Measurements from ENCODE around the gene ITPRIPL2.

ITPRIPL2 gene

DNA sequence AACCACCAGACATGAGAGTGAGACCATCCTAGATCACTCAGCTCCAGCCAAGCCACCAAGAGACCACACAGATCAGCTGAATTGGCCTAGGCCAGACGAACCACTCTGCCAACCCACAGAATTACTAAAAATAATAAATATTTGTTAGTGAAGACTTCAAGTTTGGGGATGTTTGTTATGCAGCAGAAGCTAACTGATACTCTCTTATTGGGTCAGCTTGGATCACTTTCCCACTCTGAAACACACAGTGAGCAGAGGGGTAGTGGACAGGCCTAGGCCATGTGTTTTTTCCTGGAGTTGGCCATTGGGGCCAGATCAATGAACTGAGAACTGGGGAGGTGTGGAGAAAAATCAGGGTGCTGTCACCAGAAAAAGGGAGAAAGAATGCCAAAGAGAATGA, 15.6 kb upstream of the ITPRIPL2 start:
- ChIA-PET POLR2A (no interaction called here), CTCF (interaction anchor here (4.6 kb wide), 1 partner anchor 12 kb away, joined by 41 read pairs; no protein-coding TSS in a partner anchor)
- H3K4me3 ChIP-seq (ENCODE audit: low read depth, low read length) = no peak overlapping the region
- TF ChIP-seq, protein P1, sequence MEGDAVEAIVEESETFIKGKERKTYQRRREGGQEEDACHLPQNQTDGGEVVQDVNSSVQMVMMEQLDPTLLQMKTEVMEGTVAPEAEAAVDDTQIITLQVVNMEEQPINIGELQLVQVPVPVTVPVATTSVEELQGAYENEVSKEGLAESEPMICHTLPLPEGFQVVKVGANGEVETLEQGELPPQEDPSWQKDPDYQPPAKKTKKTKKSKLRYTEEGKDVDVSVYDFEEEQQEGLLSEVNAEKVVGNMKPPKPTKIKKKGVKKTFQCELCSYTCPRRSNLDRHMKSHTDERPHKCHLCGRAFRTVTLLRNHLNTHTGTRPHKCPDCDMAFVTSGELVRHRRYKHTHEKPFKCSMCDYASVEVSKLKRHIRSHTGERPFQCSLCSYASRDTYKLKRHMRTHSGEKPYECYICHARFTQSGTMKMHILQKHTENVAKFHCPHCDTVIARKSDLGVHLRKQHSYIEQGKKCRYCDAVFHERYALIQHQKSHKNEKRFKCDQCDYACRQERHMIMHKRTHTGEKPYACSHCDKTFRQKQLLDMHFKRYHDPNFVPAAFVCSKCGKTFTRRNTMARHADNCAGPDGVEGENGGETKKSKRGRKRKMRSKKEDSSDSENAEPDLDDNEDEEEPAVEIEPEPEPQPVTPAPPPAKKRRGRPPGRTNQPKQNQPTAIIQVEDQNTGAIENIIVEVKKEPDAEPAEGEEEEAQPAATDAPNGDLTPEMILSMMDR (IDR thresholded peaks at IDR 0.05; ENCODE audit: insufficient read depth, low read length, missing control alignments) = no peak
- DNase-seq (ENCODE audit: low read depth, low spot score) = no peak

DNA sequence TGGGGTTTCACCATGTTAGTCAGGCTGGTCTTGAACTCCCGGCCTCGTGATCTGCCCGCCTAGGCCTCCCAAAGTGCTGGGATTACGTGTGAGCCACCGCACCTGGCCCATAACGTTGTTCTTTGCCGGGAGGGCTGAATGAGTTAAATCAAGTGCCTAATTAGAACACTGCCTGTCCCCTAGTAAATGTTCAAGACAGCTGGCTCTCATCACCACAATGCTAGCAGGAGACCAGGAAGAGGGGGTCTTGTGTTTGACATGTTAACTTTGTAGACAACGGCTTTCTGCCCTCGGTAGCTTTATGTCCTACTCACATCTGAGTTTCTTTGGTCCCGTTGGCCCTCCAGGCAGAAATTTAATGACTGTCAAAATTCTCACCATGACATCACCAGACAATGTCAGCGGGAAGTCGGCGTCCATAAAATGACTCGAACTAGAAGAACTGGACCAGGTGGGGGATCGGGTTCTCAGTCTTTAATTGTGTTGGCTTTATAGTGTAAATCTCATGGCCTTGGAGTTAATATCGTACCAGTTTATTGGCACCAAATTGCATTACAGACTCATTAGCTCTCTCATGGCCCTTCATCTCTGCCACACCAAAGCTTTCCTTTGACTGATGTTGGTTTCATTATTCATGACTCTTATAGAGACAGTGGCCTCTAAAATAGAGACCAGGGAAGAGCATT, 11.4 kb upstream of the ITPRIPL2 start:
- TF ChIP-seq, protein P1 (IDR thresholded peaks at IDR 0.05; ENCODE audit: insufficient read depth, low read length, missing control alignments) = no peak
- no peak for DNase-seq (ENCODE audit: low read depth, low spot score)
- no peak overlapping the region for H3K4me3 ChIP-seq (ENCODE audit: low read depth, low read length)
- POLR2A ChIA-PET = interaction anchor here (0.6 kb wide), 1 partner anchor 48 kb away, joined by 3 read pairs; no protein-coding TSS in a partner anchor
- CTCF ChIA-PET = interaction anchor here (1.6 kb wide), 1 partner anchor 16 kb away, joined by 7 read pairs; no protein-coding TSS in a partner anchor

DNA sequence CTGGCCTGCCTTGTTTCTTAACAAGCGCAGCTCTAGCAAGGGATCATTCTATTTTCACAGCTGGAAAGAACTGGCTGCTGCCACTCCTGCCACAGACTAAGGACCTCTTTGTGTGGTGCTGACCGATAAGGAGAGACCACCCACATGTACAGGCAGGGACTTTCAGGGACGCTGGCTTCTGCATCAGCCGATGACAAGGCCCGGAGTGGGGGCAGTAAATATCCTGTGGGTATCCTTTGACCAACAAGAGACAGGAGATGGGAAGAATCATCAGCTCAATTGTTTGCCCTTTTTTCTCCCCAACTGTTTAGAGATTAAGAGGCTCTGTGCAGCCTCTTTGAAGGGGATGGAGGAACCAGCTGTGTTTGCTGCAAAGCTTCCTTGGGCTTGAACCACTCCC, 9.2 kb upstream of the ITPRIPL2 start:
- no peak overlapping the region for H3K4me3 ChIP-seq (ENCODE audit: low read depth, low read length)
- ChIA-PET CTCF (interaction anchor here (1.0 to 4.1 kb wide), 4 partner anchors 10 to 19 kb away, joined by 3 to 26 read pairs (median 6); partner anchors contain the start of gene ITPRIPL2), POLR2A (no interaction called here)
- TF ChIP-seq, protein P1 (IDR thresholded peaks at IDR 0.05; ENCODE audit: insufficient read depth, low read length, missing control alignments) = no peak
- no peak for DNase-seq (ENCODE audit: low read depth, low spot score)

DNA sequence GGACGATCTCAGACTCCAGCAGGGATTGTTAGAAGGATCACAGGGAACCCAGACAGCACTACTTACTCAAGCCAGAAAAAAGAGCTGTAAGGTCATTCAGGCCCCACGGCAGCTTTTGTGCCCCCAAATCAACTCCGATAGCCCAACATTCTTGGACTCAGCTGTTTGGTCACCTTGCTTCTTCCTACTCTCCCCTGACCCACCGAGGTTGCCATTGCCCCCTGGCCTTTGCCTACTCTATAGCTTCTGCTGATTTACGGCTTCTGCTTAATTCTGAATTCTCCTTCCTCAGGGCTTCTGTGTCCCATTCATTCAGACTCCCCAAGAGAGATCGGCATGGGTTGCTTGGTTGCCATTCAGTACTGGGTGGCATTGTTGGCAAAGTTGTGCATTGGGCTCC, 8.6 kb upstream of the ITPRIPL2 start:
- TF ChIP-seq, protein P1 (IDR thresholded peaks at IDR 0.05; ENCODE audit: insufficient read depth, low read length, missing control alignments) = no peak
- ChIA-PET POLR2A (no interaction called here), CTCF (interaction anchor here (1.0 to 4.1 kb wide), 5 partner anchors 10 to 75 kb away, joined by 3 to 26 read pairs (median 6); no protein-coding TSS in a partner anchor)
- DNase-seq (ENCODE audit: low read depth, low spot score) = no peak
- H3K4me3 ChIP-seq (ENCODE audit: low read depth, low read length) = no peak overlapping the region

DNA sequence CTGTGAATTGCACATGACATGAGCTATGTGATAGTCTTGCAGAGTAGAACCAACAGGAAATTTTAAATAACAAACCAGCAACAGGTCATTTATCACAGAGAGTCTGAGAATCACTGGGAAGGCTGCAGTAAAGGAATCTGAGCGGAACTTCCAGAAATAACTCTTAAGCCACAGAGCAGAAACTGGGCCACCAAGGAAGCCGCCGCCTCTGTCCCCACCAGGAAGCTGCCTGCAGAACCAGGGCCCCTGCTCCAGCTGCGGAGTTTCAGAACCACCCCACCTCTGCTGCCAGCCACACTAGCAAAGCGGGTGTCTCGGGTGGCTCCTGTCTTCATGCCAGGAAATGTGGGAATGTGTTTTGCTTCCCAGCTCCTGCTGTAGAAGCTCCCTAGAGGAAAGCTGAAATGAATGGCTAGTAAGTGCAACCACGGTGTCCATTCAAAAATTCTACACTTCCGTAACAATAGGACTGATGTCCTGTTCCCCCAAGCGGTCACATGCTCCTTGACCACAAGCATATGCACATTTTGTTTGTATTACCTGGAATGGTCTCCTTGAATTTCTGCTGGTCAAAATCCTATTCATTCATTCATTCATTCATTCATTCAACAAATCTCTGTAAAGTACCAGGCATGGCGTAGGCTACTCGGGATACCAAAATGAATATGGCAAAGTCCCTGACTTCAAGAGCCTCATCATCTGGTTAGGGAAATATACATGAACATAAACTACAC, 7.7 kb upstream of the ITPRIPL2 start:
- ChIA-PET CTCF (interaction anchor here (1.0 to 4.1 kb wide), 4 partner anchors 11 to 74 kb away, joined by 3 to 26 read pairs (median 6); no protein-coding TSS in a partner anchor), POLR2A (no interaction called here)
- H3K4me3 ChIP-seq (ENCODE audit: low read depth, low read length) = no peak overlapping the region
- TF ChIP-seq, protein P1 (IDR thresholded peaks at IDR 0.05; ENCODE audit: insufficient read depth, low read length, missing control alignments) = no peak
- no peak for DNase-seq (ENCODE audit: low read depth, low spot score)

DNA sequence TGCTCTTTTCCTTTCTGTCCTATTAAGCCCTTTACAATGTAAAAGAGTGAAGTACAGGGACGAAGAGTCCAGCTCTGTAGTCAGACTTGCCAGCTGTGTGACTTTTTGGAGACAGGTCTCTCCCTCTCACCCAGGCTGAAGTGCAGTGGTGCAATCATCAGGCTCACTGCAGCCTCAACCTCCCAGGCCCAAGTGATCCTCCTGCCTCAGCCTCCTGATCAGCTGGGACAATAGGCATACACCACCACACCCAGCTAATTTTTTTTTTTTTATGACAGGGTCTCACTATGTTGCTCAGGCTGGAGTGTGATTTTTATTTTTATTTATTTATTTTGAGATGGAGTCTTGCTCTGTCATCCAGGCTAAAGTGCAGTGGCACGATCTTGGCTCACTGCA, 7.1 kb upstream of the ITPRIPL2 start:
- CTCF ChIA-PET = interaction anchor here (1.4 to 4.1 kb wide), 3 partner anchors 11 to 21 kb away, joined by 3 to 26 read pairs (median 6); no protein-coding TSS in a partner anchor
- POLR2A ChIA-PET = no interaction called here
- no peak for DNase-seq (ENCODE audit: low read depth, low spot score)
- H3K4me3 ChIP-seq (ENCODE audit: low read depth, low read length) = no peak overlapping the region
- TF ChIP-seq, protein P1 (IDR thresholded peaks at IDR 0.05; ENCODE audit: insufficient read depth, low read length, missing control alignments) = no peak

Measured in AG04449 (cell line).